H1 (cell line): ENCODE measurements around the gene KCNMA1.

Source experiments
- CHD1 ChIP-seq: IDR thresholded peaks from 2 replicates; pipeline ENCODE4 v1.6.1; 2012; ENCODE audit warnings: low read depth, low read length, improper control_type of control experiment
- CTCF ChIP-seq, 3 experiments: IDR thresholded peaks; 1 replicate in 2 of 3; 2 replicates in 1 of 3; pipeline versions ENCODE4 v1.5.1 to v1.6.1; 2011; ENCODE audit warnings: low read length in 3 of 3, mild to moderate bottlenecking in 3 of 3, inconsistent platforms in 2 of 3, low read depth in 1 of 3, moderate library complexity in 1 of 3; ENCODE audit not compliant: insufficient read depth in 1 of 3; ENCODE audit errors: control extremely low read depth in 1 of 3
- EZH2 ChIP-seq: fragments of 200-600 bp; sonication (generic); IDR thresholded peaks from 2 replicates; pipeline ENCODE4 v1.7.1; 2012; ENCODE audit warnings: low read depth, mild to moderate bottlenecking, moderate library complexity, low read length, inconsistent platforms; ENCODE audit not compliant: severe bottlenecking
- POLR2AphosphoS5 ChIP-seq: IDR thresholded peaks from 2 replicates; pipeline ENCODE4 v1.6.1; 2011; ENCODE audit warnings: low read depth, low read length
- SP1 ChIP-seq: IDR thresholded peaks from 2 replicates; pipeline ENCODE4 v1.6.1; 2011; ENCODE audit warnings: low read depth, low read length
- TAF1 ChIP-seq: IDR thresholded peaks from 2 replicates; pipeline ENCODE4 v1.6.1; 2011; ENCODE audit warnings: mild to moderate bottlenecking, low read depth, low read length

GRCh38 chr10:77285529-77286182 lies 352.0 kb downstream of the KCNMA1 start:
- no peak for TF ChIP-seq CTCF (IDR thresholded peaks at IDR 0.05; ENCODE audit: control extremely low read depth in 1 of 3, insufficient read depth in 1 of 3, low read depth in 1 of 3, low read length in 3 of 3)
- no peak for TF ChIP-seq EZH2
- TF ChIP-seq SP1 = no peak
- TF ChIP-seq TAF1 = no peak
- no peak for TF ChIP-seq CHD1
- TF ChIP-seq POLR2AphosphoS5 = no peak
